Right atrium auricular region (tissue), 2 donors: ENCODE measurements around the gene SMAD1. TPM values are rescaled to one million over a fixed set of nuclear protein-coding genes. Genes with fewer than 3 reads are reported as not detected.

Experiments
- DNase-seq: peaks from one replicate; pipeline ENCODE4 v3.0.0-alpha.2; 2019; ENCODE audit warnings: low spot score
- H3K27ac ChIP-seq, 2 donors: fragments of 200-600 bp; sonication (generic); 1 replicate in 1 of 2; 2 replicates in 1 of 2; pipeline ENCODE4 v1.5.1; 2016 to 2019
- H3K27me3 ChIP-seq, 2 donors: fragments of 200-600 bp; sonication (generic); one replicate each; pipeline versions ENCODE4 v1.5.1 to v1.6.0; 2017 to 2019
- H3K36me3 ChIP-seq: fragments of 200-600 bp; sonication (generic); one replicate; pipeline ENCODE4 v1.5.1; 2016
- H3K4me1 ChIP-seq, 2 donors: fragments of 200-600 bp; sonication (generic); one replicate each; pipeline versions ENCODE4 v1.5.1 to v1.6.0; 2017 to 2019
- H3K4me3 ChIP-seq, 2 donors: fragments of 200-600 bp; sonication (generic); 1 replicate in 1 of 2; 2 replicates in 1 of 2; pipeline ENCODE4 v1.5.1; 2017 to 2019; ENCODE audit warnings: mild to moderate bottlenecking in 1 of 2, moderate library complexity in 1 of 2
- H3K9me3 ChIP-seq, 2 donors: fragments of 200-600 bp; sonication (generic); one replicate each; pipeline ENCODE4 v1.5.1; 2019
- CTCF ChIP-seq, 2 donors: fragments of 200-600 bp; sonication (generic); IDR thresholded peaks; one replicate each; pipeline ENCODE4 v1.5.1; 2019; ENCODE audit warnings: antibody characterized with exemption in 2 of 2
- total RNA-seq, 2 donors: library from RNA; depleted of rRNA; stranded (reverse); fragments of >200 nt; gene quantifications; one replicate each; pipeline ENCODE4 v1.1.0, GENCODE V29; 2016

SMAD1 gene
- total RNA-seq, 2 donors from 2014 or later, result 12.5 to 13.9 TPM

GRCh38 chr4:145554691-145555090 lies 73.0 kb downstream of the SMAD1 start:
- no peaks in the 10 kb centered on the region for H3K9me3 ChIP-seq
- peaks cover 8% of the 10 kb centered on the region for H3K36me3 ChIP-seq

GRCh38 chr4:145557720-145558119 lies 76.1 kb downstream of the SMAD1 start:
- peak; percentile 75 to 90 for TF ChIP-seq CTCF (IDR thresholded peaks at IDR 0.05)
- no peaks in the 10 kb centered on the region for H3K27me3 ChIP-seq

More at GRCh38 chr4:145554691-145555090, 73.0 kb downstream of the SMAD1 start:
- Histone ChIP-seq H3K27ac (no peak overlapping the region), H3K27me3 (no peaks in the 10 kb centered on the region), H3K4me3 (no peak overlapping the region), H3K4me1 (peaks cover 0 to 9% of the 10 kb centered on the region in 2 donors)
- no peak for TF ChIP-seq CTCF (IDR thresholded peaks at IDR 0.05)
- no peak for DNase-seq

GRCh38 chr4:145563293-145563985 lies 81.8 kb downstream of the SMAD1 start:
- H3K4me3 ChIP-seq, result no peak overlapping the region
- H3K36me3 ChIP-seq, result no peaks in the 10 kb centered on the region
- H3K27ac ChIP-seq, result no peak overlapping the region
- no peak for DNase-seq
- H3K27me3 ChIP-seq, result no peaks in the 10 kb centered on the region
- H3K4me1 ChIP-seq, result no peaks in the 10 kb centered on the region
- peaks cover 0 to 8% of the 10 kb centered on the region in 2 donors for H3K9me3 ChIP-seq
- TF ChIP-seq CTCF (IDR thresholded peaks at IDR 0.05), result no peak

More at GRCh38 chr4:145557720-145558119, 76.1 kb downstream of the SMAD1 start:
- Histone ChIP-seq H3K27ac (no peak overlapping the region), H3K36me3 (peaks cover 8% of the 10 kb centered on the region), H3K4me3 (no peak overlapping the region), H3K9me3 (no peaks in the 10 kb centered on the region), H3K4me1 (no peaks in the 10 kb centered on the region)
- peak; percentile 65 for DNase-seq

GRCh38 chr4:145564540-145564939 lies 82.9 kb downstream of the SMAD1 start:
- Histone ChIP-seq H3K27me3 (no peaks in the 10 kb centered on the region), H3K9me3 (peaks cover 0 to 16% of the 10 kb centered on the region in 2 donors), H3K27ac (no peak overlapping the region), H3K4me3 (no peak overlapping the region), H3K4me1 (no peaks in the 10 kb centered on the region), H3K36me3 (no peaks in the 10 kb centered on the region)
- no peak for DNase-seq
- no peak for TF ChIP-seq CTCF (IDR thresholded peaks at IDR 0.05)

GRCh38 chr4:145565328-145565727 lies 83.7 kb downstream of the SMAD1 start:
- Histone ChIP-seq H3K27me3 (no peaks in the 10 kb centered on the region), H3K4me1 (no peaks in the 10 kb centered on the region), H3K9me3 (peaks cover 0 to 16% of the 10 kb centered on the region in 2 donors), H3K4me3 (no peak overlapping the region), H3K27ac (no peak overlapping the region), H3K36me3 (no peaks in the 10 kb centered on the region)
- no peak for DNase-seq
- TF ChIP-seq CTCF (IDR thresholded peaks at IDR 0.05), result no peak
